BLaER1 (cell line): ENCODE data around the gene LST1.

Experiments
- H3K27ac ChIP-seq: shearing (Covaris generic); formaldehyde crosslinking; 2 replicates; pipeline ENCODE4 v1.8.1; 2022
- H3K27me3 ChIP-seq: shearing (Covaris generic); formaldehyde crosslinking; 2 replicates; pipeline ENCODE4 v1.8.1; 2022
- H3K36me3 ChIP-seq: shearing (Covaris generic); formaldehyde crosslinking; 2 replicates; pipeline ENCODE4 v1.8.1; 2022
- H3K4me1 ChIP-seq: shearing (Covaris generic); formaldehyde crosslinking; 2 replicates; pipeline ENCODE4 v1.8.1; 2022
- H3K4me2 ChIP-seq: shearing (Covaris generic); formaldehyde crosslinking; 2 replicates; pipeline ENCODE4 v1.8.1; 2022
- H3K4me3 ChIP-seq: shearing (Covaris generic); formaldehyde crosslinking; 2 replicates; pipeline ENCODE4 v1.8.1; 2022
- H3K9ac ChIP-seq: shearing (Covaris generic); formaldehyde crosslinking; 2 replicates; pipeline ENCODE4 v1.8.1; 2022
- H3K9me3 ChIP-seq: shearing (Covaris generic); formaldehyde crosslinking; 2 replicates; pipeline ENCODE4 v1.8.1; 2022
- H4K20me1 ChIP-seq: shearing (Covaris generic); formaldehyde crosslinking; 2 replicates; pipeline ENCODE4 v1.8.1; 2022
- Cebpa-rat ChIP-seq: shearing (Covaris generic); IDR thresholded peaks from 2 replicates; pipeline ENCODE4 v1.8.1; 2022

Gene LST1

DNA sequence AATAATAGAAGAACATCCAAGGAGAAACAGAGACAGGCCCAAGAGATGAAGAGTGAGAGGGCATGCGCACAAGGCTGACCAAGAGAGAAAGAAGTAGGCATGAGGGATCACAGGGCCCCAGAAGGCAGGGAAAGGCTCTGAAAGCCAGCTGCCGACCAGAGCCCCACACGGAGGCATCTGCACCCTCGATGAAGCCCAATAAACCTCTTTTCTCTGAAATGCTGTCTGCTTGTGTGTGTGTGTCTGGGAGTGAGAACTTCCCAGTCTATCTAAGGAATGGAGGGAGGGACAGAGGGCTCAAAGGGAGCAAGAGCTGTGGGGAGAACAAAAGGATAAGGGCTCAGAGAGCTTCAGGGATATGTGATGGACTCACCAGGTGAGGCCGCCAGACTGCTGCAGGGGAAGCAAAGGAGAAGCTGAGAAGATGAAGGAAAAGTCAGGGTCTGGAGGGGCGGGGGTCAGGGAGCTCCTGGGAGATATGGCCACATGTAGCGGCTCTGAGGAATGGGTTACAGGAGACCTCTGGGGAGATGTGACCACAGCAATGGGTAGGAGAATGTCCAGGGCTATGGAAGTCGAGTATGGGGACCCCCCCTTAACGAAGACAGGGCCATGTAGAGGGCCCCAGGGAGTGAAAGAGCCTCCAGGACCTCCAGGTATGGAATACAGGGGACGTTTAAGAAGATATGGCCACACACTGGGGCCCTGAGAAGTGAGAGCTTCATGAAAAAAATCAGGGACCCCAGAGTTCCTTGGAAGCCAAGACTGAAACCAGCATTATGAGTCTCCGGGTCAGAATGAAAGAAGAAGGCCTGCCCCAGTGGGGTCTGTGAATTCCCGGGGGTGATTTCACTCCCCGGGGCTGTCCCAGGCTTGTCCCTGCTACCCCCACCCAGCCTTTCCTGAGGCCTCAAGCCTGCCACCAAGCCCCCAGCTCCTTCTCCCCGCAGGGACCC lies 11.7 kb upstream of the LST1 start:
- H3K36me3 ChIP-seq, result peaks cover 25% of the 10 kb centered on the region
- H3K27ac ChIP-seq, result peak overlapping the region; percentile 94
- peaks cover 99% of the 10 kb centered on the region for H3K4me1 ChIP-seq
- no peak for TF ChIP-seq Cebpa-rat
- H3K4me2 ChIP-seq, result peak overlapping the region; percentile 98
- H3K27me3 ChIP-seq, result no peaks in the 10 kb centered on the region
- H3K4me3 ChIP-seq, result peak overlapping the region; percentile 74
- H3K9me3 ChIP-seq, result no peaks in the 10 kb centered on the region
- peak overlapping the region; percentile 87 for H3K9ac ChIP-seq
- 0 out of 2 replicates have a peak, but pooled peaks cover 7% of the 10 kb centered on the region for H4K20me1 ChIP-seq

DNA sequence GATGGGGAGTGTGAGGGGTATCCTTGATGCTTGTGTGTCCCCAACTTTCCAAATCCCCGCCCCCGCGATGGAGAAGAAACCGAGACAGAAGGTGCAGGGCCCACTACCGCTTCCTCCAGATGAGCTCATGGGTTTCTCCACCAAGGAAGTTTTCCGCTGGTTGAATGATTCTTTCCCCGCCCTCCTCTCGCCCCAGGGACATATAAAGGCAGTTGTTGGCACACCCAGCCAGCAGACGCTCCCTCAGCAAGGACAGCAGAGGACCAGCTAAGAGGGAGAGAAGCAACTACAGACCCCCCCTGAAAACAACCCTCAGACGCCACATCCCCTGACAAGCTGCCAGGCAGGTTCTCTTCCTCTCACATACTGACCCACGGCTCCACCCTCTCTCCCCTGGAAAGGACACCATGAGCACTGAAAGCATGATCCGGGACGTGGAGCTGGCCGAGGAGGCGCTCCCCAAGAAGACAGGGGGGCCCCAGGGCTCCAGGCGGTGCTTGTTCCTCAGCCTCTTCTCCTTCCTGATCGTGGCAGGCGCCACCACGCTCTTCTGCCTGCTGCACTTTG lies 10.7 kb upstream of the LST1 start, which contains the start of gene TNF:
Gene TNF, plus strand, starts transcription at position 231 of the 567 bp plus-strand sequence. Its CDS starts 177 bp downstream, at position 408.
- Histone ChIP-seq H3K4me2 (peak within 1 kb of the TSS; percentile 98), H3K9ac (peak within 1 kb of the TSS; percentile 87)

DNA sequence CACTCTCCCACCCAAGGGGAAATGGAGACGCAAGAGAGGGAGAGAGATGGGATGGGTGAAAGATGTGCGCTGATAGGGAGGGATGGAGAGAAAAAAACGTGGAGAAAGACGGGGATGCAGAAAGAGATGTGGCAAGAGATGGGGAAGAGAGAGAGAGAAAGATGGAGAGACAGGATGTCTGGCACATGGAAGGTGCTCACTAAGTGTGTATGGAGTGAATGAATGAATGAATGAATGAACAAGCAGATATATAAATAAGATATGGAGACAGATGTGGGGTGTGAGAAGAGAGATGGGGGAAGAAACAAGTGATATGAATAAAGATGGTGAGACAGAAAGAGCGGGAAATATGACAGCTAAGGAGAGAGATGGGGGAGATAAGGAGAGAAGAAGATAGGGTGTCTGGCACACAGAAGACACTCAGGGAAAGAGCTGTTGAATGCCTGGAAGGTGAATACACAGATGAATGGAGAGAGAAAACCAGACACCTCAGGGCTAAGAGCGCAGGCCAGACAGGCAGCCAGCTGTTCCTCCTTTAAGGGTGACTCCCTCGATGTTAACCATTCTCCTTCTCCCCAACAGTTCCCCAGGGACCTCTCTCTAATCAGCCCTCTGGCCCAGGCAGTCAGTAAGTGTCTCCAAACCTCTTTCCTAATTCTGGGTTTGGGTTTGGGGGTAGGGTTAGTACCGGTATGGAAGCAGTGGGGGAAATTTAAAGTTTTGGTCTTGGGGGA lies 10.0 kb upstream of the LST1 start:
- H3K4me3 ChIP-seq, result peak overlapping the region; percentile 74
- no peak for TF ChIP-seq Cebpa-rat
- H3K36me3 ChIP-seq, result peaks cover 25% of the 10 kb centered on the region
- H3K4me2 ChIP-seq, result peak overlapping the region; percentile 98
- no peaks in the 10 kb centered on the region for H3K27me3 ChIP-seq
- peak overlapping the region; percentile 94 for H3K27ac ChIP-seq
- H3K4me1 ChIP-seq, result peaks cover 96% of the 10 kb centered on the region
- H3K9ac ChIP-seq, result peak overlapping the region; percentile 87
- 0 out of 2 replicates have a peak, but pooled peaks cover 7% of the 10 kb centered on the region for H4K20me1 ChIP-seq
- no peaks in the 10 kb centered on the region for H3K9me3 ChIP-seq

More for the DNA sequence above, 10.7 kb upstream of the LST1 start, which contains the start of gene TNF:
- 0 out of 2 replicates have a peak, but pooled peaks cover 7% of the 10 kb centered on the region for H4K20me1 ChIP-seq
- no peak for TF ChIP-seq Cebpa-rat
- peak within 1 kb of the TSS; percentile 74 for H3K4me3 ChIP-seq
- H3K9me3 ChIP-seq, result no peaks in the 10 kb centered on the region
- H3K36me3 ChIP-seq, result peaks cover 25% of the 10 kb centered on the region
- H3K4me1 ChIP-seq, result peaks cover 99% of the 10 kb centered on the region
- no peaks in the 10 kb centered on the region for H3K27me3 ChIP-seq
- peak within 1 kb of the TSS; percentile 94 for H3K27ac ChIP-seq

DNA sequence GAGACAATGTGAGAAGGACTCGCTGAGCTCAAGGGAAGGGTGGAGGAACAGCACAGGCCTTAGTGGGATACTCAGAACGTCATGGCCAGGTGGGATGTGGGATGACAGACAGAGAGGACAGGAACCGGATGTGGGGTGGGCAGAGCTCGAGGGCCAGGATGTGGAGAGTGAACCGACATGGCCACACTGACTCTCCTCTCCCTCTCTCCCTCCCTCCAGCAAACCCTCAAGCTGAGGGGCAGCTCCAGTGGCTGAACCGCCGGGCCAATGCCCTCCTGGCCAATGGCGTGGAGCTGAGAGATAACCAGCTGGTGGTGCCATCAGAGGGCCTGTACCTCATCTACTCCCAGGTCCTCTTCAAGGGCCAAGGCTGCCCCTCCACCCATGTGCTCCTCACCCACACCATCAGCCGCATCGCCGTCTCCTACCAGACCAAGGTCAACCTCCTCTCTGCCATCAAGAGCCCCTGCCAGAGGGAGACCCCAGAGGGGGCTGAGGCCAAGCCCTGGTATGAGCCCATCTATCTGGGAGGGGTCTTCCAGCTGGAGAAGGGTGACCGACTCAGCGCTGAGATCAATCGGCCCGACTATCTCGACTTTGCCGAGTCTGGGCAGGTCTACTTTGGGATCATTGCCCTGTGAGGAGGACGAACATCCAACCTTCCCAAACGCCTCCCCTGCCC lies 9.0 kb upstream of the LST1 start:
- Histone ChIP-seq H3K27ac (peak overlapping the region; percentile 62), H3K36me3 (peaks cover 25% of the 10 kb centered on the region), H3K4me1 (peaks cover 94% of the 10 kb centered on the region), H3K9ac (peak overlapping the region; percentile 87; the same call in 1 of the 2 replicates), H3K4me3 (peak overlapping the region; percentile 74), H3K9me3 (no peaks in the 10 kb centered on the region), H3K4me2 (peak overlapping the region; percentile 98), H3K27me3 (no peaks in the 10 kb centered on the region), H4K20me1 (0 out of 2 replicates have a peak, but pooled peaks cover 7% of the 10 kb centered on the region)
- no peak for TF ChIP-seq Cebpa-rat

DNA sequence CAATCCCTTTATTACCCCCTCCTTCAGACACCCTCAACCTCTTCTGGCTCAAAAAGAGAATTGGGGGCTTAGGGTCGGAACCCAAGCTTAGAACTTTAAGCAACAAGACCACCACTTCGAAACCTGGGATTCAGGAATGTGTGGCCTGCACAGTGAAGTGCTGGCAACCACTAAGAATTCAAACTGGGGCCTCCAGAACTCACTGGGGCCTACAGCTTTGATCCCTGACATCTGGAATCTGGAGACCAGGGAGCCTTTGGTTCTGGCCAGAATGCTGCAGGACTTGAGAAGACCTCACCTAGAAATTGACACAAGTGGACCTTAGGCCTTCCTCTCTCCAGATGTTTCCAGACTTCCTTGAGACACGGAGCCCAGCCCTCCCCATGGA lies 8.5 kb upstream of the LST1 start:
- peak overlapping the region; percentile 74 for H3K4me3 ChIP-seq
- H3K4me2 ChIP-seq, result peak overlapping the region; percentile 98

DNA sequence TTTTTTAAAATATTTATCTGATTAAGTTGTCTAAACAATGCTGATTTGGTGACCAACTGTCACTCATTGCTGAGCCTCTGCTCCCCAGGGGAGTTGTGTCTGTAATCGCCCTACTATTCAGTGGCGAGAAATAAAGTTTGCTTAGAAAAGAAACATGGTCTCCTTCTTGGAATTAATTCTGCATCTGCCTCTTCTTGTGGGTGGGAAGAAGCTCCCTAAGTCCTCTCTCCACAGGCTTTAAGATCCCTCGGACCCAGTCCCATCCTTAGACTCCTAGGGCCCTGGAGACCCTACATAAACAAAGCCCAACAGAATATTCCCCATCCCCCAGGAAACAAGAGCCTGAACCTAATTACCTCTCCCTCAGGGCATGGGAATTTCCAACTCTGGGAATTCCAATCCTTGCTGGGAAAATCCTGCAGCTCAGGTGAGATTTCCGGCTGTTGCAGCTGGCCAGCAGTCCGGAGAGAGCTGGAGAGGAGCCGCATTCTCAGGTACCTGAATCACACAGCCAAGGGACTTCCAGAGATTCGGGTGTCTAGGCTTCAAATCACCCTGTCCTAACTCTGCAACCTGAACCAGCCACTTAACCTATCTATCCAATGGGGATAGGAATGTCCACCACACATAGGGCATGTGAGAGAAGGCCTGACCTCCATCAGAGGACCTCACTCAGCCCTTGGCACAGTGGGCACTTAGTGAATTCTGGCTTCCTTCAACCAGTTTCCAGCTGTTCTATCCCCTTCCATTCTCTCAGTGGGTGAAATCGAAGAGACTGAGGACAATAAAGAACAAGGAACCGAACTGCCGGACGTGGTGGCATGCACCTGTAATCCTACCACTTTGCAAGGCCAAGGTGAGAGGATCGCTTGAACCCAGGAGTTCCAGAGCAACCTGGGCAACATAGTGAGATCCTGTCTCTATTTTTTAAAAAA lies 7.6 kb upstream of the LST1 start:
- Histone ChIP-seq H4K20me1 (0 out of 2 replicates have a peak, but pooled peaks cover 7% of the 10 kb centered on the region), H3K27me3 (no peaks in the 10 kb centered on the region), H3K4me2 (peak overlapping the region; percentile 98), H3K36me3 (peaks cover 25% of the 10 kb centered on the region), H3K4me3 (no peak overlapping the region), H3K9me3 (no peaks in the 10 kb centered on the region), H3K9ac (no peak overlapping the region), H3K4me1 (peaks cover 92% of the 10 kb centered on the region), H3K27ac (no peak overlapping the region)
- TF ChIP-seq Cebpa-rat, result no peak

More for the DNA sequence above, 8.5 kb upstream of the LST1 start:
- Histone ChIP-seq H3K9ac (no peak overlapping the region), H4K20me1 (0 out of 2 replicates have a peak, but pooled peaks cover 7% of the 10 kb centered on the region), H3K4me1 (peaks cover 94% of the 10 kb centered on the region), H3K9me3 (no peaks in the 10 kb centered on the region), H3K36me3 (peaks cover 25% of the 10 kb centered on the region), H3K27ac (0 out of 2 replicates have a peak overlapping the region, but pooled peaks have one; percentile 62), H3K27me3 (no peaks in the 10 kb centered on the region)
- no peak for TF ChIP-seq Cebpa-rat

DNA sequence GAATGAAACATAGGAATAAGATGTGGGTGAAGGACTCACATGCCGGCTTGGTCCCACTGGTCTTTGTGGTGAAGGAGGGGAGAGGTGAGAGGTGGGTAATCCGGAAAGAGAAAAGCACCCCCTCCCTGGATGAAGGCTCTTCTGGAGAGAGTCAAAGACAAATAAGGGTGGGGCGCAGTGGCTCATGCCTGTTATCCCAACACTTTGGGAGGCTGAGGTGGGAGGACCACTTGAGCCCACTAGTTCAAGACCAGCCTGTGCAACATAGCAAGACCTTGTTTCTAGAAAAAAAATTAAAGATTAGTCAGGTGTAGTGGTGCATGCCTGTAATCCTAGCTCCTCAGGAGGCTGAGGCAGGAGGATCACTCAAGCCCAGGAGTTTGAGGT lies 7.0 kb upstream of the LST1 start:
- no peak for TF ChIP-seq Cebpa-rat
- H3K4me2 ChIP-seq, result no peak overlapping the region; the same call in 1 of the 2 replicates
- no peak overlapping the region for H3K9ac ChIP-seq
- peaks cover 92% of the 10 kb centered on the region for H3K4me1 ChIP-seq
- H3K36me3 ChIP-seq, result peaks cover 25% of the 10 kb centered on the region
- 0 out of 2 replicates have a peak, but pooled peaks cover 7% of the 10 kb centered on the region for H4K20me1 ChIP-seq
- no peaks in the 10 kb centered on the region for H3K9me3 ChIP-seq
- no peak overlapping the region for H3K27ac ChIP-seq
- no peaks in the 10 kb centered on the region for H3K27me3 ChIP-seq
- no peak overlapping the region for H3K4me3 ChIP-seq
